GM12875 (cell line): ENCODE measurements around the gene SELENBP1.

Source experiments
- H3K4me3 ChIP-seq: one replicate; pipeline ENCODE4 v1.5.1; 2011; ENCODE audit warnings: low read depth, low read length, control low read depth
- CTCF ChIP-seq: IDR thresholded peaks from 2 replicates; pipeline ENCODE4 v1.5.1; 2011; ENCODE audit warnings: low read depth, mild to moderate bottlenecking, control low read depth, inconsistent platforms, low read length, moderate library complexity, borderline replicate concordance; ENCODE audit not compliant: insufficient read depth

SELENBP1 gene

GRCh38 chr1:151315565-151316235 lies 56.8 kb downstream of the SELENBP1 start:
- TF ChIP-seq CTCF: no peak
- no peak overlapping the region for H3K4me3 ChIP-seq
